IMR-90 (cell line): ENCODE measurements around the gene ACSS2.

ENCODE experiments used
- CEBPB ChIP-seq: IDR thresholded peaks from 2 replicates; pipeline ENCODE4 v1.6.1; 2012; ENCODE audit warnings: low read depth, low read length, improper control_type of control experiment
- FOS ChIP-seq: fragments of 150-350 bp; IDR thresholded peaks from 2 replicates; pipeline ENCODE4 v1.6.1; 2016; ENCODE audit warnings: low read depth, low read length
- POLR2A ChIP-seq: IDR thresholded peaks from 2 replicates; pipeline ENCODE4 v1.6.1; 2012; ENCODE audit warnings: mild to moderate bottlenecking, low read depth, low read length
- RAD21 ChIP-seq: IDR thresholded peaks from 2 replicates; pipeline ENCODE4 v1.6.1; 2012; ENCODE audit warnings: low read length, improper control_type of control experiment
- TF ChIP-seq, protein P1 (sequence below): conservative IDR thresholded peaks from 2 replicates; pipeline ENCODE4 v1.5.1; 2012; ENCODE audit warnings: mild to moderate bottlenecking, low read depth, low read length, improper control_type of control experiment

DNA sequence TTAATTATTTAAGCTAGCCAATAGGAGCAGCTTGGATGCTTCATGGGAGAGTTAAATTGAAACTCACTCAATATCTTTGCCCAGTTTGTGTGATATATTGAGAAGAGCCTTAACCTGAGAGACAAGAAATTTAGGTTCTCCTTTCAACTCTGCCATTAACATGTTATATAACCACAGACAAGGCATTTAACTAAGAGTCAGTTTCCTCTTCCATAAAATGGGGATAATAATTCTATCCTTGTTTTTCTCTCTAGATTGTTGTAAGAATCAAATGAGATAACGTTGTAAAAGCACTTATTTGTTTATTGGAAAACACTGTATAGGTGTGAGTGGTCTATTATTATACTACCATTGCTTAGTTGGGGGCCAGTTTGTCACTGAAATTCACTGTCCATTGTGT, 7.8 kb downstream of the ACSS2 start:
- TF ChIP-seq, protein P1, sequence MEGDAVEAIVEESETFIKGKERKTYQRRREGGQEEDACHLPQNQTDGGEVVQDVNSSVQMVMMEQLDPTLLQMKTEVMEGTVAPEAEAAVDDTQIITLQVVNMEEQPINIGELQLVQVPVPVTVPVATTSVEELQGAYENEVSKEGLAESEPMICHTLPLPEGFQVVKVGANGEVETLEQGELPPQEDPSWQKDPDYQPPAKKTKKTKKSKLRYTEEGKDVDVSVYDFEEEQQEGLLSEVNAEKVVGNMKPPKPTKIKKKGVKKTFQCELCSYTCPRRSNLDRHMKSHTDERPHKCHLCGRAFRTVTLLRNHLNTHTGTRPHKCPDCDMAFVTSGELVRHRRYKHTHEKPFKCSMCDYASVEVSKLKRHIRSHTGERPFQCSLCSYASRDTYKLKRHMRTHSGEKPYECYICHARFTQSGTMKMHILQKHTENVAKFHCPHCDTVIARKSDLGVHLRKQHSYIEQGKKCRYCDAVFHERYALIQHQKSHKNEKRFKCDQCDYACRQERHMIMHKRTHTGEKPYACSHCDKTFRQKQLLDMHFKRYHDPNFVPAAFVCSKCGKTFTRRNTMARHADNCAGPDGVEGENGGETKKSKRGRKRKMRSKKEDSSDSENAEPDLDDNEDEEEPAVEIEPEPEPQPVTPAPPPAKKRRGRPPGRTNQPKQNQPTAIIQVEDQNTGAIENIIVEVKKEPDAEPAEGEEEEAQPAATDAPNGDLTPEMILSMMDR: no peak
- TF ChIP-seq FOS (no peak), POLR2A (no peak), RAD21 (no peak), CEBPB (no peak)
